K562 (cell line): Measurements from ENCODE around the gene GALNT17. TPM values are rescaled to one million over a fixed set of nuclear protein-coding genes. Genes with fewer than 3 reads are reported as not detected.

Experiments used
- ATAC-seq: fragments of 200-7000 bp; cut with Tn5 transposase; 3 replicates; pipeline ENCODE4 v1.9.1; 2020; ENCODE audit warnings: moderate library complexity
- BruUV-seq: library from RNA; stranded (reverse); fragments of 400-500 nt; replicated peaks from 2 replicates; lab custom pipeline; 2021; lab: Mats Ljungman, UMichigan
- CTCF ChIA-PET: fragments of 300-600 bp; formaldehyde crosslinking; extraction: SDS; loops from one replicate; lab custom pipeline; 2021; ENCODE audit warnings: low intra/inter-chr PET ratio; lab: Yijun Ruan, JAX
- POLR2A ChIA-PET: fragments of 300-600, 350-650 bp; sonication (Branson Sonifier 250); formaldehyde crosslinking; extraction: SDS; loops from one replicate; lab custom pipeline; 2021; ENCODE audit warnings: antibody characterized with exemption, inconsistent platforms; lab: Yijun Ruan, JAX
- DNase-seq, 4 experiments: peaks; one replicate each; pipeline versions ENCODE4 v3.0.0 to v3.0.0-alpha.2; 2011 to 2018; ENCODE audit warnings: low spot score in 3 of 4, mixed read lengths in 3 of 4; ENCODE audit errors: extremely low read depth in 1 of 4
- FAIRE-seq: peaks from 2 replicates; lab custom pipeline; 2011; peaks lifted over from hg19 to GRCh38; lab: Jason Lieb, UNC
- H2AFZ ChIP-seq: 2 replicates; pipeline ENCODE4 v1.6.0; 2011; ENCODE audit warnings: low read depth, low read length, control low read depth, inconsistent platforms
- H3K27ac ChIP-seq: fragments of 200-600 bp; 3 replicates; pipeline ENCODE4 v1.8.0; 2011; ENCODE audit warnings: low read depth, mild to moderate bottlenecking, control low read depth, inconsistent platforms, low read length, moderate library complexity, mixed read lengths; ENCODE audit errors: extremely low read depth
- H3K27me3 ChIP-seq, 2 experiments: fragments of 300-600 bp in 1 of 2; 2 replicates in 1 of 2; 3 replicates in 1 of 2; pipeline versions ENCODE4 v1.6.0 to v1.8.0; 2011; ENCODE audit warnings: inconsistent platforms in 2 of 2, low read length in 2 of 2, mild to moderate bottlenecking in 1 of 2, mixed read lengths in 1 of 2, moderate library complexity in 1 of 2; ENCODE audit not compliant: control insufficient read depth in 2 of 2, insufficient read depth in 2 of 2
- H3K36me3 ChIP-seq: fragments of 300-600 bp; 3 replicates; pipeline ENCODE4 v1.8.0; 2011; ENCODE audit warnings: mild to moderate bottlenecking, low read length, inconsistent platforms; ENCODE audit not compliant: control insufficient read depth, insufficient read depth
- H3K4me1 ChIP-seq, 2 experiments: fragments of 200-600 bp in 1 of 2; replicated peaks in 1 of 2; 2 replicates in 1 of 2; 3 replicates in 1 of 2; pipeline versions ENCODE4 v1.5.1 to v1.8.0; 2011; ENCODE audit warnings: inconsistent platforms in 2 of 2, low read length in 2 of 2, mild to moderate bottlenecking in 1 of 2, mixed read lengths in 1 of 2, moderate library complexity in 1 of 2; ENCODE audit not compliant: control insufficient read depth in 2 of 2, insufficient read depth in 2 of 2
- H3K4me2 ChIP-seq: 2 replicates; pipeline ENCODE4 v1.6.1; 2011; ENCODE audit warnings: low read length, control low read depth, inconsistent platforms, mixed read lengths; ENCODE audit not compliant: insufficient read depth
- H3K4me3 ChIP-seq: fragments of 200-600 bp; sonication (generic), shearing (Covaris generic); 2 replicates; pipeline ENCODE4 v1.5.1; 2016; ENCODE audit warnings: control low read depth, inconsistent platforms
- H3K79me2 ChIP-seq: fragments of 200-600 bp; 3 replicates; pipeline ENCODE4 v1.8.0; 2011; ENCODE audit warnings: low read length, inconsistent platforms; ENCODE audit not compliant: control insufficient read depth, insufficient read depth
- H3K9ac ChIP-seq, 2 experiments: 2 replicates each; pipeline versions ENCODE4 v1.6.0 to v1.6.1; 2011; ENCODE audit warnings: low read depth in 2 of 2, low read length in 2 of 2, control low read depth in 1 of 2, inconsistent platforms in 1 of 2, mild to moderate bottlenecking in 1 of 2, mixed read lengths in 1 of 2; ENCODE audit not compliant: insufficient read depth in 1 of 2
- H3K9me1 ChIP-seq: one replicate; pipeline ENCODE4 v1.6.0; 2011; ENCODE audit warnings: inconsistent platforms, mild to moderate bottlenecking, low read length, moderate library complexity; ENCODE audit not compliant: control insufficient read depth, insufficient read depth
- H3K9me3 ChIP-seq: replicated peaks from 2 replicates; pipeline ENCODE4 v1.5.1; 2011; ENCODE audit warnings: low read depth, low read length, inconsistent platforms; ENCODE audit not compliant: control insufficient read depth, insufficient read depth
- H4K20me1 ChIP-seq: replicated peaks from 2 replicates; pipeline ENCODE4 v1.6.1; 2011; ENCODE audit warnings: low read length, inconsistent platforms, mixed read lengths; ENCODE audit not compliant: control insufficient read depth, insufficient read depth
- ELK3 ChIP-seq: fragments of 450-650 bp; formaldehyde crosslinking; IDR thresholded peaks from 2 replicates; pipeline ENCODE4 v1.4.0; 2020; ENCODE audit warnings: mild to moderate bottlenecking
- HEY1 ChIP-seq: fragments of 250-450 bp; sonication (Bioruptor Pico); IDR thresholded peaks from 2 replicates; pipeline ENCODE4 v1.5.0; 2020; ENCODE audit warnings: mild to moderate bottlenecking, moderate library complexity, borderline replicate concordance
- ILK ChIP-seq: fragments of 450-650 bp; IDR thresholded peaks from 2 replicates; pipeline ENCODE4 v1.6.1; 2016; ENCODE audit warnings: missing genetic modification characterization, low read depth, mild to moderate bottlenecking, missing compliant biosample characterization, moderate library complexity, borderline replicate concordance
- KAT7 ChIP-seq: sonication (generic); formaldehyde crosslinking; IDR thresholded peaks from 2 replicates; pipeline ENCODE4 v1.8.0; 2022; ENCODE audit warnings: missing genetic modification reagents, mild to moderate bottlenecking, borderline replicate concordance
- NBN ChIP-seq: fragments of 450-650 bp; IDR thresholded peaks from 2 replicates; pipeline ENCODE4 v1.6.1; 2016; ENCODE audit warnings: low read depth, mild to moderate bottlenecking
- NEUROD1 ChIP-seq: fragments of 150-350 bp; IDR thresholded peaks from 2 replicates; pipeline ENCODE4 v1.6.1; 2014; ENCODE audit warnings: borderline replicate concordance, low read length, low read depth; ENCODE audit not compliant: partially characterized antibody
- PML ChIP-seq: IDR thresholded peaks from 2 replicates; pipeline ENCODE4 v1.6.1; 2012; ENCODE audit warnings: low read length, inconsistent platforms
- ZNF232 ChIP-seq: sonication (generic); formaldehyde crosslinking; IDR thresholded peaks from 2 replicates; pipeline ENCODE4 v1.8.0; 2022; ENCODE audit warnings: mild to moderate bottlenecking, missing genetic modification reagents
- ZSCAN32 ChIP-seq: fragments of 450-650 bp; formaldehyde crosslinking; IDR thresholded peaks from 2 replicates; pipeline ENCODE4 v1.4.0; 2020; ENCODE audit warnings: mild to moderate bottlenecking, moderate library complexity
- WGBS: fragments of 100-300 bp; shearing (Covaris generic); methylation state at CpG from one replicate; pipeline ENCODE4 v1.1.6; 2016; ENCODE audit warnings: low coverage, mixed read lengths; ENCODE audit not compliant: insufficient coverage; ENCODE audit errors: missing lambda C conversion rate; 5-methylcytosine and 5-hydroxymethylcytosine counted together
- in situ Hi-C: fragments of 300-500 bp; cut with MboI; formaldehyde crosslinking; loops from 4 replicates; pipeline ENCODE4 v1.15.0; 2018; ENCODE audit warnings: inconsistent platforms, mixed read lengths
- intact Hi-C: fragments of 100-400 bp; cut with micrococcal nuclease; formaldehyde crosslinking; loops from 2 replicates; pipeline ENCODE4 v1.14.2; 2022
- polyA plus RNA-seq, 8 experiments: library from polyadenylated mRNA; depleted of rRNA in 4 of 8; stranded (reverse) in 5 of 8; unstranded in 3 of 8; fragments of >200 nt; fragmentation: Nextera tagmentation in 2 of 8; fragmentation: Illumina TruSeq in 1 of 8; extraction: Ambion mirVana in 2 of 8; extraction: Trizol in 1 of 8; gene quantifications; 2 replicates each; pipeline versions ENCODE4 v1.2.1 to v1.2.3, GENCODE V29; 2011 to 2014; ENCODE audit warnings: inconsistent platforms in 1 of 8, missing spikeins in 1 of 8
- total RNA-seq, 7 experiments: library from RNA; depleted of rRNA in 6 of 7; stranded (reverse); fragments of >200 nt in 6 of 7; fragmentation: Illumina TruSeq in 2 of 7; extraction: Trizol in 2 of 7; gene quantifications; 2 replicates each; pipeline versions ENCODE4 v1.2.1 to v1.2.3, GENCODE V29; 2011 to 2021; ENCODE audit warnings: low replicate concordance in 1 of 7
- TF ChIP-seq, protein P1 (sequence below): fragments of 250-450 bp; sonication (Bioruptor Pico); IDR thresholded peaks from 2 replicates; pipeline ENCODE4 v1.5.0; 2021

The GALNT17 gene
- total and polyA plus RNA-seq, 9 of the 15 experiments (the other 6 are each of a cell fraction or from before 2014, with no cell fraction given): not detected

GRCh38 chr7:71696511-71696910 is 564.6 kb downstream of the GALNT17 start:
- intact Hi-C loops: no loop called here
- DNase-seq (no peak), FAIRE-seq (no peak), ATAC-seq (no peak)
- TF ChIP-seq KAT7 (CRISPR knock-in tag) (no peak), NEUROD1 (no peak), ILK (tag) (no peak), ZNF232 (no peak), NBN (no peak), PML (no peak), ZSCAN32 (CRISPR knock-in tag) (no peak), ELK3 (CRISPR knock-in tag) (no peak), HEY1 (CRISPR knock-in tag) (no peak)
- TF ChIP-seq, protein P1, sequence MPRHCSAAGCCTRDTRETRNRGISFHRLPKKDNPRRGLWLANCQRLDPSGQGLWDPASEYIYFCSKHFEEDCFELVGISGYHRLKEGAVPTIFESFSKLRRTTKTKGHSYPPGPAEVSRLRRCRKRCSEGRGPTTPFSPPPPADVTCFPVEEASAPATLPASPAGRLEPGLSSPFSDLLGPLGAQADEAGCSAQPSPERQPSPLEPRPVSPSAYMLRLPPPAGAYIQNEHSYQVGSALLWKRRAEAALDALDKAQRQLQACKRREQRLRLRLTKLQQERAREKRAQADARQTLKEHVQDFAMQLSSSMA (CRISPR knock-in tag): no peak
- Histone ChIP-seq H3K9me1 (peaks cover 3% of the 10 kb centered on the region), H3K4me1 (no peaks in the 10 kb centered on the region), H3K79me2 (no peaks in the 10 kb centered on the region), H3K27ac (no peak overlapping the region), H3K4me3 (no peak overlapping the region), H3K9me3 (no peaks in the 10 kb centered on the region), H3K36me3 (no peaks in the 10 kb centered on the region), H2AFZ (no peak overlapping the region), H3K27me3 (no peaks in the 10 kb centered on the region), H3K9ac (no peak overlapping the region), H4K20me1 (no peaks in the 10 kb centered on the region), H3K4me2 (no peak overlapping the region)
- in situ Hi-C loops: no loop called here
- ChIA-PET POLR2A (no interaction called here), CTCF (no interaction called here)
- 0% methylated on average over 2 of the region's 2 CpGs for WGBS
- no TSS peak for BruUV-seq
